WTC11 (cell line): ENCODE data around the gene LDLRAD4. TPM values are rescaled to one million over a fixed set of nuclear protein-coding genes. Genes with fewer than 3 reads are reported as not detected.

Experiments
- ATAC-seq: fragments of 200-7000 bp; cut with Tn5 transposase; 2 replicates; pipeline ENCODE4 v1.10.0; 2021; ENCODE audit warnings: mild to moderate bottlenecking, moderate library complexity
- CTCF ChIA-PET: fragments of 300-600 bp; sonication (Branson Sonifier 250); formaldehyde crosslinking; loops from one replicate; lab custom pipeline; 2021; ENCODE audit warnings: antibody characterized with exemption; lab: Charles Lee
- POLR2A ChIA-PET: fragments of 350-600 bp; sonication (Branson Sonifier 250); formaldehyde crosslinking; loops from one replicate; lab custom pipeline; 2021; ENCODE audit warnings: antibody characterized with exemption; lab: Charles Lee
- DNase-seq: peaks from one replicate; pipeline ENCODE4 v3.0.0; 2021; ENCODE audit warnings: low spot score
- H3K27ac Mint-ChIP-seq: 2 replicates; pipeline ENCODE4 v1.8.0; 2021; ENCODE audit warnings: mixed read lengths
- H3K27me3 Mint-ChIP-seq: 2 replicates; pipeline ENCODE4 v1.8.0; 2021; ENCODE audit warnings: low read depth, mild to moderate bottlenecking, moderate library complexity, mixed read lengths
- H3K36me3 Mint-ChIP-seq: 2 replicates; pipeline ENCODE4 v1.8.0; 2021; ENCODE audit warnings: mixed read lengths
- H3K4me1 Mint-ChIP-seq: 2 replicates; pipeline ENCODE4 v1.8.0; 2022; ENCODE audit warnings: mixed read lengths
- H3K4me3 Mint-ChIP-seq: 2 replicates; pipeline ENCODE4 v1.8.0; 2021; ENCODE audit warnings: mild to moderate bottlenecking, moderate library complexity, mixed read lengths
- H3K9me3 Mint-ChIP-seq: 2 replicates; pipeline ENCODE4 v1.8.0; 2021; ENCODE audit warnings: mixed read lengths
- CBFB ChIP-seq: sonication (generic); formaldehyde crosslinking; IDR thresholded peaks from 2 replicates; pipeline ENCODE4 v1.8.1; 2022; ENCODE audit warnings: mild to moderate bottlenecking, low read depth, missing genetic modification reagents
- ELF4 ChIP-seq: sonication (generic); formaldehyde crosslinking; IDR thresholded peaks from 2 replicates; pipeline ENCODE4 v1.8.1; 2022; ENCODE audit warnings: low read depth, mild to moderate bottlenecking, moderate library complexity, missing genetic modification reagents
- FOXP4 ChIP-seq: sonication (generic); formaldehyde crosslinking; IDR thresholded peaks from 2 replicates; pipeline ENCODE4 v1.8.0; 2022; ENCODE audit warnings: mild to moderate bottlenecking, missing genetic modification reagents
- GRHL2 ChIP-seq: fragments of 250-450 bp; sonication (Bioruptor Pico); IDR thresholded peaks from 2 replicates; pipeline ENCODE4 v1.8.0; 2022; ENCODE audit warnings: mild to moderate bottlenecking, moderate library complexity; ENCODE audit not compliant: insufficient replicate concordance, severe bottlenecking
- HMGXB4 ChIP-seq: sonication (generic); formaldehyde crosslinking; IDR thresholded peaks from 2 replicates; pipeline ENCODE4 v1.8.1; 2023; ENCODE audit warnings: mild to moderate bottlenecking, moderate library complexity, missing genetic modification reagents
- NFE2L1 ChIP-seq: sonication (generic); formaldehyde crosslinking; IDR thresholded peaks from 2 replicates; pipeline ENCODE4 v1.8.1; 2023; ENCODE audit warnings: missing genetic modification reagents
- NR3C1 ChIP-seq: sonication (generic); formaldehyde crosslinking; conservative IDR thresholded peaks from 2 replicates; pipeline ENCODE4 v1.8.1; 2023; ENCODE audit warnings: low read depth, mild to moderate bottlenecking, missing genetic modification reagents
- PRDM15 ChIP-seq: sonication (generic); formaldehyde crosslinking; IDR thresholded peaks from 2 replicates; pipeline ENCODE4 v1.8.0; 2022; ENCODE audit warnings: missing genetic modification reagents
- TEAD1 ChIP-seq: sonication (generic); formaldehyde crosslinking; IDR thresholded peaks from 2 replicates; pipeline ENCODE4 v1.8.0; 2022; ENCODE audit warnings: mild to moderate bottlenecking, missing genetic modification reagents
- ZNF121 ChIP-seq: sonication (generic); formaldehyde crosslinking; IDR thresholded peaks from 2 replicates; pipeline ENCODE4 v1.8.0; 2023; ENCODE audit warnings: missing genetic modification reagents
- ZNF219 ChIP-seq: sonication (generic); formaldehyde crosslinking; IDR thresholded peaks from 2 replicates; pipeline ENCODE4 v1.8.0; 2023; ENCODE audit warnings: missing genetic modification reagents, mild to moderate bottlenecking, borderline replicate concordance
- ZNF423 ChIP-seq: fragments of 250-450 bp; sonication (Bioruptor Pico); IDR thresholded peaks from 2 replicates; pipeline ENCODE4 v2.1.2; 2022; ENCODE audit warnings: mild to moderate bottlenecking, moderate library complexity
- total RNA-seq: library from RNA; stranded (reverse); gene quantifications from 3 replicates; pipeline ENCODE4 v1.2.3, GENCODE V29; 2021
- TF ChIP-seq, protein P1 (sequence below): sonication (generic); formaldehyde crosslinking; IDR thresholded peaks from 2 replicates; pipeline ENCODE4 v1.8.1; 2023; ENCODE audit warnings: mild to moderate bottlenecking, missing genetic modification reagents
- TF ChIP-seq, protein P2 (sequence below): fragments of 250-450 bp; sonication (Bioruptor Pico); IDR thresholded peaks from 2 replicates; pipeline ENCODE4 v1.9.0; 2021; ENCODE audit warnings: mild to moderate bottlenecking
- TF ChIP-seq, protein P3 (sequence below): fragments of 250-450 bp; sonication (Bioruptor Pico); conservative IDR thresholded peaks from 2 replicates; pipeline ENCODE4 v1.9.0; 2021; ENCODE audit warnings: mild to moderate bottlenecking

The LDLRAD4 gene
- total RNA-seq, 1 experiment from 2014 or later = 6.2 TPM

GRCh38 chr18:13589316-13589715 is 370.8 kb downstream of the LDLRAD4 start (continued):
- TF ChIP-seq HMGXB4 (CRISPR knock-in tag) (no peak), ZNF121 (CRISPR knock-in tag) (no peak)

- H3K27me3 Mint-ChIP-seq = no peaks in the 10 kb centered on the region
- no peak for DNase-seq
- no peak for TF ChIP-seq NFE2L1 (CRISPR knock-in tag)
- TF ChIP-seq, protein P1, sequence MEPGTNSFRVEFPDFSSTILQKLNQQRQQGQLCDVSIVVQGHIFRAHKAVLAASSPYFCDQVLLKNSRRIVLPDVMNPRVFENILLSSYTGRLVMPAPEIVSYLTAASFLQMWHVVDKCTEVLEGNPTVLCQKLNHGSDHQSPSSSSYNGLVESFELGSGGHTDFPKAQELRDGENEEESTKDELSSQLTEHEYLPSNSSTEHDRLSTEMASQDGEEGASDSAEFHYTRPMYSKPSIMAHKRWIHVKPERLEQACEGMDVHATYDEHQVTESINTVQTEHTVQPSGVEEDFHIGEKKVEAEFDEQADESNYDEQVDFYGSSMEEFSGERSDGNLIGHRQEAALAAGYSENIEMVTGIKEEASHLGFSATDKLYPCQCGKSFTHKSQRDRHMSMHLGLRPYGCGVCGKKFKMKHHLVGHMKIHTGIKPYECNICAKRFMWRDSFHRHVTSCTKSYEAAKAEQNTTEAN (CRISPR knock-in tag) = peak; percentile 46; the same call in 1 of the 2 replicates
- H3K4me3 Mint-ChIP-seq = no peak overlapping the region
- peaks cover under 1% of the 10 kb centered on the region; the same call in 1 of the 2 replicates for H3K9me3 Mint-ChIP-seq
- ChIA-PET CTCF (no interaction called here), POLR2A (no interaction called here)
- no peaks in the 10 kb centered on the region for H3K4me1 Mint-ChIP-seq
- no peaks in the 10 kb centered on the region for H3K36me3 Mint-ChIP-seq
- H3K27ac Mint-ChIP-seq = no peak overlapping the region
- no peak for ATAC-seq
Measured at GRCh38 chr18:13589943-13590342, 371.4 kb downstream of the LDLRAD4 start.

GRCh38 chr18:13592246-13592645 is 373.7 kb downstream of the LDLRAD4 start:
- Mint-ChIP-seq H3K27ac (no peak overlapping the region), H3K4me3 (no peak overlapping the region), H3K4me1 (no peaks in the 10 kb centered on the region), H3K27me3 (no peaks in the 10 kb centered on the region; the same call in 1 of the 2 replicates), H3K9me3 (peaks cover 24% of the 10 kb centered on the region), H3K36me3 (peaks cover 11% of the 10 kb centered on the region)
- POLR2A ChIA-PET = no interaction called here
- ATAC-seq (no peak), DNase-seq (no peak)
- CTCF ChIA-PET = no interaction called here
- TF ChIP-seq, protein P2, sequence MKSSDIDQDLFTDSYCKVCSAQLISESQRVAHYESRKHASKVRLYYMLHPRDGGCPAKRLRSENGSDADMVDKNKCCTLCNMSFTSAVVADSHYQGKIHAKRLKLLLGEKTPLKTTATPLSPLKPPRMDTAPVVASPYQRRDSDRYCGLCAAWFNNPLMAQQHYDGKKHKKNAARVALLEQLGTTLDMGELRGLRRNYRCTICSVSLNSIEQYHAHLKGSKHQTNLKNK (CRISPR knock-in tag) = no peak
- TF ChIP-seq ZNF219 (CRISPR knock-in tag) (no peak), GRHL2 (CRISPR knock-in tag) (no peak), CBFB (CRISPR knock-in tag) (no peak), FOXP4 (CRISPR knock-in tag) (no peak), TEAD1 (no peak), ZNF121 (CRISPR knock-in tag) (no peak), ZNF423 (no peak), NR3C1 (CRISPR knock-in tag) (no peak), PRDM15 (no peak), ELF4 (no peak)
- TF ChIP-seq, protein P3, sequence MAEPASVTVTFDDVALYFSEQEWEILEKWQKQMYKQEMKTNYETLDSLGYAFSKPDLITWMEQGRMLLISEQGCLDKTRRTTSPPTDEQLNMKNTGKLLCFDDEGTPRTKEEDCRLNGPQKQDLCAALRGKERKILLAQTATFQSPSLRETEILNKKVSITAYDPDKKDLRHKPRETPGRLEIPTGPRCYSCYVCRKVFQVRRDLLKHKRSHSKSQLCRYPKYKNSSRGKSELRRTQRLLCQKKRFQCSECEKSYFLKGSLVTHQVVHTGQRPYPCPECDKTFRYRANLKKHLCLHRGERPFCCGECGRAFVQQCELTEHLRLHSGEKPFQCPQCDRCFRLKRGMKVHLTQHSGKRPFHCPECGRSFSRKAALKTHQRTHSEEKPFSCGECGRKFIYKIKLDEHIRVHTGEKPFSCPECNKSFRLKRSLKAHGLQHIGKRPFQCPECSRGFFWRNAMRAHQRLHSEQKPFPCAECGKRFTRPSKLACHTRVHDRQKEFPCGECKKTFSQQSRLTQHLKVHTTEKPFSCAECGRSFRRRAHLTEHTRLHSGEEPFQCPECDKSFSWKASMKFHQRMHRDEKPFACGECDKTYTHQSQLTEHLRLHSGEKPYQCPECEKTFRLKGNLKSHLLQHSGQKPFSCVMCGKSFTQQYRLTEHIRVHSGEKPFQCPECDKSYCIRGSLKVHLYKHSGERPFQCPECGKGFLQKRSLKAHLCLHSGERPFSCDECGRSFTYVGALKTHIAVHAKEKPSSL = no peak
